Psoas muscle (tissue), 8 donors: ENCODE measurements around the gene ATG4C. TPM values are rescaled to one million over a fixed set of nuclear protein-coding genes. Genes with fewer than 3 reads are reported as not detected.

Experiments used
- ATAC-seq, 4 donors: fragments of 200-7000 bp; cut with Tn5 transposase; one replicate each; pipeline ENCODE4 v1.9.1; 2020; ENCODE audit warnings: moderate library complexity in 3 of 4, mild to moderate bottlenecking in 2 of 4
- DNase-seq, 2 donors: peaks; one replicate each; pipeline ENCODE4 v3.0.0-alpha.2; 2020
- H3K27ac ChIP-seq: fragments of 200-600 bp; one replicate; pipeline ENCODE4 v1.8.0; 2022
- H3K27me3 ChIP-seq, 3 donors: fragments of 200-600 bp in 1 of 3; one replicate each; pipeline versions ENCODE4 v1.6.1 to v1.8.0; 2013 to 2022; ENCODE audit warnings: low read length in 2 of 3, mild to moderate bottlenecking in 2 of 3, moderate library complexity in 1 of 3; ENCODE audit not compliant: insufficient read depth in 3 of 3
- H3K36me3 ChIP-seq, 2 donors: fragments of 200-600 bp in 1 of 2; one replicate each; pipeline versions ENCODE4 v1.6.1 to v1.8.0; 2013 to 2022; ENCODE audit warnings: low read depth in 1 of 2, mild to moderate bottlenecking in 1 of 2, moderate library complexity in 1 of 2; ENCODE audit not compliant: insufficient read depth in 1 of 2
- H3K4me1 ChIP-seq: fragments of 200-600 bp; one replicate; pipeline ENCODE4 v1.8.0; 2022
- H3K4me3 ChIP-seq: fragments of 200-600 bp; one replicate; pipeline ENCODE4 v1.8.0; 2022; ENCODE audit warnings: mild to moderate bottlenecking
- H3K9me3 ChIP-seq: fragments of 200-600 bp; one replicate; pipeline ENCODE4 v1.8.0; 2022
- WGBS, 3 donors: extraction: QIAGEN DNeasy Blood & Tissue Kit; methylation state at CpG; one replicate each; pipeline versions ENCODE4 v1.1.6 to v1.1.7; 2013; 5-methylcytosine and 5-hydroxymethylcytosine counted together
- intact Hi-C, 2 donors: fragments of 100-400 bp; cut with DNase I; formaldehyde crosslinking; loops; one replicate each; pipeline versions ENCODE4 v1.11.0 to v1.14.2; 2022
- polyA plus RNA-seq, 3 donors: library from polyadenylated mRNA; stranded (reverse); fragments of 200-250 nt; gene quantifications; one replicate each; pipeline ENCODE4 v1.2.3, GENCODE V29; 2013
- total RNA-seq, 4 donors: library from RNA; stranded (reverse); fragmentation: NEBNext Ultra II Directional in 2 of 4; extraction: Animal tissue kit (Norgen Biotek cat#: 25700) in 2 of 4; gene quantifications; one replicate each; pipeline versions ENCODE4 v1.2.1 to v1.2.4, GENCODE V29; 2021 to 2023
- TF ChIP-seq, protein P1 (sequence below): fragments of 200-600 bp; IDR thresholded peaks from one replicate; pipeline ENCODE4 v1.8.0; 2022; ENCODE audit warnings: antibody characterized with exemption
- donor health status: healthy with polysubstance abuse.
- donor health status: DM: no; HTN: no; CAD: no; lungs with moderate emphysema.
- donor health status: Bipolar disorder and iron deficiency.
- donor health status: healthy.
- donor health status: DM: yes; HTN: yes; CAD: no.
- donor health status: DM: no; HTN: no; CAD: no.
- donor health status: DM: no; HTN: no; CAD: no.
- donor health status: DM: yes; HTN: yes; CAD: no.

Gene ATG4C
- total and polyA plus RNA-seq, 7 donors: 3.3 to 8.3 (median 5.1) TPM

GRCh38 chr1:62784509-62785365 is 805 bp downstream of the ATG4C start:
- no peak for DNase-seq
- 6 to 12% (median 7%) methylated on average over 12 of the region's 12 CpGs for WGBS, 3 donors

GRCh38 chr1:62790716-62791115 is 6.8 kb downstream of the ATG4C start:
- Histone ChIP-seq H3K4me1 (peaks cover 9% of the 10 kb centered on the region), H3K36me3 (no peaks in the 10 kb centered on the region), H3K27ac (no peak overlapping the region), H3K27me3 (no peaks in the 10 kb centered on the region), H3K4me3 (no peak overlapping the region), H3K9me3 (no peaks in the 10 kb centered on the region)
- intact Hi-C loops: no loop called here
- TF ChIP-seq, protein P1, sequence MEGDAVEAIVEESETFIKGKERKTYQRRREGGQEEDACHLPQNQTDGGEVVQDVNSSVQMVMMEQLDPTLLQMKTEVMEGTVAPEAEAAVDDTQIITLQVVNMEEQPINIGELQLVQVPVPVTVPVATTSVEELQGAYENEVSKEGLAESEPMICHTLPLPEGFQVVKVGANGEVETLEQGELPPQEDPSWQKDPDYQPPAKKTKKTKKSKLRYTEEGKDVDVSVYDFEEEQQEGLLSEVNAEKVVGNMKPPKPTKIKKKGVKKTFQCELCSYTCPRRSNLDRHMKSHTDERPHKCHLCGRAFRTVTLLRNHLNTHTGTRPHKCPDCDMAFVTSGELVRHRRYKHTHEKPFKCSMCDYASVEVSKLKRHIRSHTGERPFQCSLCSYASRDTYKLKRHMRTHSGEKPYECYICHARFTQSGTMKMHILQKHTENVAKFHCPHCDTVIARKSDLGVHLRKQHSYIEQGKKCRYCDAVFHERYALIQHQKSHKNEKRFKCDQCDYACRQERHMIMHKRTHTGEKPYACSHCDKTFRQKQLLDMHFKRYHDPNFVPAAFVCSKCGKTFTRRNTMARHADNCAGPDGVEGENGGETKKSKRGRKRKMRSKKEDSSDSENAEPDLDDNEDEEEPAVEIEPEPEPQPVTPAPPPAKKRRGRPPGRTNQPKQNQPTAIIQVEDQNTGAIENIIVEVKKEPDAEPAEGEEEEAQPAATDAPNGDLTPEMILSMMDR: no peak
- ATAC-seq: no peak
- DNase-seq: no peak

More at GRCh38 chr1:62784509-62785365, 805 bp downstream of the ATG4C start:
- peak overlapping the region; percentile 74 for H3K4me3 ChIP-seq
- TF ChIP-seq, protein P1: peak; percentile 3
- intact Hi-C loops: no loop called here
- peaks cover 18% of the 10 kb centered on the region for H3K4me1 ChIP-seq
- peak; percentile 31 to 64 (median 40) for ATAC-seq
- no peaks in the 10 kb centered on the region for H3K36me3 ChIP-seq
- H3K27me3 ChIP-seq: no peaks in the 10 kb centered on the region
- H3K9me3 ChIP-seq: no peaks in the 10 kb centered on the region
- H3K27ac ChIP-seq: peak overlapping the region; percentile 95

DNA sequence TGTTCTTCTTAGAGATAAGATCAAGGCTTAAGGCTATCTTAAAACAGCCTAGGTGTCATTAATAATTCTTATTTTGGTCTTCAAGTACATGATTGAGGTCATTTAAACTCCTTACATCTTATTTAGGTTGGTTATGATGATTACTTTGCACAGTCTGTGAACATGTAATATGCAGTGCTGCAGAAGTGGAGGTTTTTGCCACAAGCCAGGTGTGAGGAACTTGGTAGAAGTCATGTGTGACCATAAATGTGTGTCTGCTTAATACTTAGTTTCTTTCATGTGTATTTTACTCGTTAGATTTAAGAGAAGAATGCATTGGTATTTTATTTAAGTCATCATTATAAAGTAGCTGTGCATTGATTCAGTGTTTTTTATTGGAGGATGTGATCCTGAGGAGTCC is 10.1 kb downstream of the ATG4C start:
- ATAC-seq (no peak), DNase-seq (no peak)
- Histone ChIP-seq H3K27me3 (no peaks in the 10 kb centered on the region), H3K27ac (no peak overlapping the region), H3K9me3 (no peaks in the 10 kb centered on the region), H3K36me3 (no peaks in the 10 kb centered on the region), H3K4me1 (no peaks in the 10 kb centered on the region), H3K4me3 (no peak overlapping the region)
- intact Hi-C loops: no loop called here
- 74 to 82% (median 79%) methylated on average over 1 of the region's 1 CpG for WGBS, 3 donors
- TF ChIP-seq, protein P1: no peak

DNA sequence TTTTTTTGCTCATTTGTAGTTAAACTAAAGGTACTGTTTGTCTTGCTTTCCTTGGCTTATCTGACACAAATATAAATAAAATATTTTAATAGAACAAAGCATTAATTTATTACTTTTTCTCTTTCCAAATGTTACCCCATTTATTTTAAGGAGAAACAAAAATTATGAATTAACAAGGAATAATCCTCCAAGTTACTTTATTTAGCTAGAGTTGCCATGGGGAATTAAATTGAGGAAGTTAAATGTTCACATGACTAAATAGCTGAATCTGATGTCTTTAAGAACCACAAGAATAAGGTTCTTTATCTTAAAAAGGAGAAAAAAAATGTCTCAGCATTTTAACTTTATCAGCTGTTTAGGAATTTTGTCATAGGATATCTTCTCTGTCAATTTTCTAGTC is 12.3 kb downstream of the ATG4C start:
- Histone ChIP-seq H3K4me1 (no peaks in the 10 kb centered on the region), H3K27ac (no peak overlapping the region), H3K4me3 (no peak overlapping the region), H3K9me3 (no peaks in the 10 kb centered on the region), H3K27me3 (no peaks in the 10 kb centered on the region), H3K36me3 (no peaks in the 10 kb centered on the region)
- ATAC-seq (no peak), DNase-seq (no peak)
- intact Hi-C loops: no loop called here
- TF ChIP-seq, protein P1: no peak

- TF ChIP-seq, protein P1: no peak
- Histone ChIP-seq H3K9me3 (no peaks in the 10 kb centered on the region), H3K4me1 (no peaks in the 10 kb centered on the region), H3K36me3 (no peaks in the 10 kb centered on the region), H3K27ac (no peak overlapping the region), H3K4me3 (no peak overlapping the region), H3K27me3 (no peaks in the 10 kb centered on the region)
- intact Hi-C loops: no loop called here
- DNase-seq (no peak), ATAC-seq (no peak)
- 94 to 98% (median 95%) methylated on average over 2 of the region's 2 CpGs for WGBS, 3 donors
These were observed 15.8 kb downstream of the ATG4C start for GRCh38 chr1:62799688-62800087.
